Measurements from ENCODE around the gene SPDYE16.
"Not testable (repeated sequence)": the region's sequence is repeated elsewhere in the genome, so short reads cannot be mapped to it uniquely, and the experiment has no call there.

DNA sequence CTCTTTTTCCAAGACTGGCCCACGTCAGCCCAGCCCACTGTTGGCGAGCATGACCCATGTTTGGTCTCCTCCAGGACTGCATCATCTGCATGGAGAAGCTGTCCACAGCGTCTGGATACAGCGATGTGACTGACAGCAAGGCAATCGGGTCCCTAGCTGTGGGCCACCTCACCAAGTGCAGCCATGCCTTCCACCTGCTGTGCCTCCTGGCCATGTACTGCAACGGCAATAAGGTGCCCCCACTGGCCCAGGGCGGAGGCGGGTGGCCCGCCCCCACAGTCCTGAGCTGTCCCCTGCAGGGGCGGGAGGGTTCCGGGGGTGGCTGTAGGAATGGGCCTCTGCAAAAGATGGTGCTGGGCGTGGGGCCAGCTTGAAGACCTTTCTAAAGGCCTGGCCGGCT, 40.9 kb downstream of the SPDYE16 start:
- TF ChIP-seq, protein P1, sequence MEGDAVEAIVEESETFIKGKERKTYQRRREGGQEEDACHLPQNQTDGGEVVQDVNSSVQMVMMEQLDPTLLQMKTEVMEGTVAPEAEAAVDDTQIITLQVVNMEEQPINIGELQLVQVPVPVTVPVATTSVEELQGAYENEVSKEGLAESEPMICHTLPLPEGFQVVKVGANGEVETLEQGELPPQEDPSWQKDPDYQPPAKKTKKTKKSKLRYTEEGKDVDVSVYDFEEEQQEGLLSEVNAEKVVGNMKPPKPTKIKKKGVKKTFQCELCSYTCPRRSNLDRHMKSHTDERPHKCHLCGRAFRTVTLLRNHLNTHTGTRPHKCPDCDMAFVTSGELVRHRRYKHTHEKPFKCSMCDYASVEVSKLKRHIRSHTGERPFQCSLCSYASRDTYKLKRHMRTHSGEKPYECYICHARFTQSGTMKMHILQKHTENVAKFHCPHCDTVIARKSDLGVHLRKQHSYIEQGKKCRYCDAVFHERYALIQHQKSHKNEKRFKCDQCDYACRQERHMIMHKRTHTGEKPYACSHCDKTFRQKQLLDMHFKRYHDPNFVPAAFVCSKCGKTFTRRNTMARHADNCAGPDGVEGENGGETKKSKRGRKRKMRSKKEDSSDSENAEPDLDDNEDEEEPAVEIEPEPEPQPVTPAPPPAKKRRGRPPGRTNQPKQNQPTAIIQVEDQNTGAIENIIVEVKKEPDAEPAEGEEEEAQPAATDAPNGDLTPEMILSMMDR (IDR thresholded peaks at IDR 0.05): not testable (repeated sequence)
- not testable (repeated sequence) for TF ChIP-seq POLR2A, POLR2AphosphoS5 (IDR thresholded peaks at IDR 0.05)

Measured in prostate gland (tissue), 2 donors.